Mesendoderm (in vitro differentiated cells): Measurements from ENCODE around the gene HMGCS2.
"Not testable (repeated sequence)": the region's sequence is repeated elsewhere in the genome, so short reads cannot be mapped to it uniquely, and the experiment has no call there.

Experiments used
- DNase-seq: peaks from one replicate; pipeline ENCODE4 v3.0.0; 2013
- H2AK5ac ChIP-seq: 2 replicates; pipeline ENCODE4 v1.6.1; 2013; ENCODE audit warnings: low read length, inconsistent platforms
- H2BK120ac ChIP-seq: 2 replicates; pipeline ENCODE4 v1.6.1; 2013; ENCODE audit warnings: low read depth, mild to moderate bottlenecking, low read length, moderate library complexity, mixed read lengths
- H2BK15ac ChIP-seq: replicated peaks from 2 replicates; pipeline ENCODE4 v1.6.1; 2013; ENCODE audit warnings: low read depth, mild to moderate bottlenecking, moderate library complexity
- H2BK5ac ChIP-seq: 2 replicates; pipeline ENCODE4 v1.6.1; 2013; ENCODE audit warnings: low read length, inconsistent platforms
- H3K18ac ChIP-seq: 2 replicates; pipeline ENCODE4 v1.6.1; 2013; ENCODE audit warnings: mild to moderate bottlenecking, low read length, mixed read lengths
- H3K23ac ChIP-seq: one replicate; pipeline ENCODE4 v1.6.1; 2013; ENCODE audit warnings: low read length
- H3K27ac ChIP-seq: 2 replicates; pipeline ENCODE4 v1.5.1; 2013; ENCODE audit warnings: low read depth, mild to moderate bottlenecking, inconsistent platforms, low read length, moderate library complexity
- H3K27me3 ChIP-seq: 2 replicates; pipeline ENCODE4 v1.6.1; 2013; ENCODE audit warnings: low read length, control low read depth, mild to moderate bottlenecking, inconsistent platforms; ENCODE audit not compliant: insufficient read depth, poor library complexity
- H3K36me3 ChIP-seq: 2 replicates; pipeline ENCODE4 v1.6.1; 2013; ENCODE audit warnings: low read length, inconsistent platforms; ENCODE audit not compliant: control insufficient read depth, insufficient read depth
- H3K4ac ChIP-seq: one replicate; pipeline ENCODE4 v1.6.1; 2013; ENCODE audit warnings: low read depth, mild to moderate bottlenecking, low read length, moderate library complexity
- H3K4me1 ChIP-seq: 2 replicates; pipeline ENCODE4 v1.6.1; 2013; ENCODE audit warnings: low read depth, low read length, inconsistent platforms; ENCODE audit not compliant: control insufficient read depth
- H3K4me2 ChIP-seq: 2 replicates; pipeline ENCODE4 v1.6.1; 2013; ENCODE audit warnings: low read length
- H3K4me3 ChIP-seq: 2 replicates; pipeline ENCODE4 v1.5.1; 2013; ENCODE audit warnings: mild to moderate bottlenecking, low read length
- H3K56ac ChIP-seq: one replicate; pipeline ENCODE4 v1.6.1; 2013; ENCODE audit warnings: low read length
- H3K79me1 ChIP-seq: 2 replicates; pipeline ENCODE4 v1.6.1; 2013; ENCODE audit warnings: low read length, inconsistent platforms
- H3K79me2 ChIP-seq: 2 replicates; pipeline ENCODE4 v1.6.1; 2013; ENCODE audit warnings: mild to moderate bottlenecking, low read length; ENCODE audit not compliant: control insufficient read depth, insufficient read depth
- H3K9ac ChIP-seq: 2 replicates; pipeline ENCODE4 v1.6.1; 2013; ENCODE audit warnings: low read length, inconsistent platforms
- H4K5ac ChIP-seq: one replicate; pipeline ENCODE4 v1.6.1; 2013; ENCODE audit warnings: low read length
- H4K8ac ChIP-seq: one replicate; pipeline ENCODE4 v1.6.1; 2013; ENCODE audit warnings: low read depth, mild to moderate bottlenecking, control low read depth, low read length, moderate library complexity
- WGBS: extraction: QIAGEN DNeasy Blood & Tissue Kit; methylation state at CpG from one replicate; pipeline ENCODE4 v1.1.7; 2013; ENCODE audit warnings: low lambda C conversion rate, missing lambda C conversion rate; ENCODE audit not compliant: insufficient coverage; ENCODE audit errors: extremely low coverage; 5-methylcytosine and 5-hydroxymethylcytosine counted together

HMGCS2 gene

GRCh38 chr1:119787776-119788175, 19.1 kb upstream of the HMGCS2 start:
- Histone ChIP-seq H2BK120ac (no peak overlapping the region), H3K56ac (no peak overlapping the region), H2BK5ac (no peak overlapping the region), H3K4me1 (no peaks in the 10 kb centered on the region), H4K5ac (no peak overlapping the region), H3K18ac (no peak overlapping the region), H3K79me1 (no peaks in the 10 kb centered on the region), H2BK15ac (no peak overlapping the region), H3K79me2 (no peaks in the 10 kb centered on the region), H3K27ac (no peak overlapping the region), H3K9ac (no peak overlapping the region), H3K4me3 (no peak overlapping the region), H3K4me2 (no peak overlapping the region), H3K27me3 (no peaks in the 10 kb centered on the region), H3K23ac (no peak overlapping the region), H3K4ac (no peak overlapping the region), H4K8ac (no peak overlapping the region), H3K36me3 (no peaks in the 10 kb centered on the region), H2AK5ac (no peak overlapping the region)
- DNase-seq = no peak
- no CpG with 5 or more reads among the region's 2 CpGs for WGBS

GRCh38 chr1:119786473-119787050, 17.9 kb upstream of the HMGCS2 start:
- not testable (repeated sequence) for H2BK5ac ChIP-seq, H3K4me1 ChIP-seq, H3K27me3 ChIP-seq, H4K5ac ChIP-seq, H4K8ac ChIP-seq, H2BK120ac ChIP-seq, H3K79me1 ChIP-seq, H2BK15ac ChIP-seq, H3K36me3 ChIP-seq, H3K18ac ChIP-seq, H3K27ac ChIP-seq, H3K4me3 ChIP-seq, H3K9ac ChIP-seq, H3K79me2 ChIP-seq, H3K4me2 ChIP-seq, H2AK5ac ChIP-seq, H3K56ac ChIP-seq, H3K4ac ChIP-seq, DNase-seq, H3K23ac ChIP-seq
- no CpG with 5 or more reads among the region's 4 CpGs for WGBS

GRCh38 chr1:119786046-119786445, 17.3 kb upstream of the HMGCS2 start:
- not testable (repeated sequence) for H3K9ac ChIP-seq, H2BK15ac ChIP-seq

DNA sequence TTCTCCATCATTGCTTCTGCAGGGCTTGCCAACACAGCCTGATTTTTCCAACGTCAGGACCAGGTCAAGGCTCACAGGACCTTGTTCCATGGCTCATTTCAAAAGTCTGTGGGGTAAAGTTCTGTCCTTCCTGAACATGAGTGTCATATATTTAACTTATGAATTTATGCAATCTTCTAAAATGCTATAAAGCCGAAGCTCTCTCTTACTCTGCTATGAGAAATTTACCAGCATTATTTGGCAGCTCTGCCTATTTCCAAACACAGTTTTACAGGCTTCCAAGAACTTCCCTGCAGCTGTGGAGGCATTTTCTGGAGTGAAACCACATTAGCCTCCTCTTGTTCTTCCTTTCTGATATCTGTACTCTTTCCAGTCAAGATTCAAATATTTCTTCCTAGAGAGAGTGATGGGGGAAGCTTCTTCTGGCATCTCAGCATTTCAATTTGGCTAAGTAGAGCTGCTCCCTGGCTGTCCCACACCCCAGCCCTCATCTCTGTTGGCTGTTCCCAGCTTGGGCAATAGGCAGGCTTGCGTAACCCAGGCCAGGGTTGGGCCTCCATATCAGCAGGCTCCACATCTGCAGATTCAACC, 15.6 kb upstream of the HMGCS2 start:
- no peak overlapping the region for H3K23ac ChIP-seq
- H3K36me3 ChIP-seq = no peaks in the 10 kb centered on the region
- no peak overlapping the region for H3K18ac ChIP-seq
- no peak overlapping the region for H4K8ac ChIP-seq
- H3K9ac ChIP-seq = no peak overlapping the region
- no peak overlapping the region for H3K4me3 ChIP-seq
- no peak overlapping the region for H3K4me2 ChIP-seq
- H3K27me3 ChIP-seq = no peaks in the 10 kb centered on the region
- no peaks in the 10 kb centered on the region for H3K4me1 ChIP-seq
- H2BK15ac ChIP-seq = no peak overlapping the region
- H3K79me2 ChIP-seq = no peaks in the 10 kb centered on the region
- H4K5ac ChIP-seq = no peak overlapping the region
- H3K79me1 ChIP-seq = no peaks in the 10 kb centered on the region
- H3K4ac ChIP-seq = no peak overlapping the region
- no peak overlapping the region for H3K56ac ChIP-seq
- H2BK5ac ChIP-seq = no peak overlapping the region
- WGBS = no CpG with 5 or more reads among the region's 3 CpGs
- no peak overlapping the region for H3K27ac ChIP-seq
- H2BK120ac ChIP-seq = no peak overlapping the region
- DNase-seq = no peak
- no peak overlapping the region for H2AK5ac ChIP-seq

More at GRCh38 chr1:119786046-119786445, 17.3 kb upstream of the HMGCS2 start:
- not testable (repeated sequence) for H3K56ac ChIP-seq, H2AK5ac ChIP-seq, H3K4me2 ChIP-seq, H2BK5ac ChIP-seq, H4K5ac ChIP-seq, H4K8ac ChIP-seq, H3K79me2 ChIP-seq, H3K4me3 ChIP-seq, H2BK120ac ChIP-seq, H3K27me3 ChIP-seq, DNase-seq, H3K27ac ChIP-seq, H3K18ac ChIP-seq, H3K4ac ChIP-seq, H3K79me1 ChIP-seq, H3K36me3 ChIP-seq, H3K4me1 ChIP-seq, H3K23ac ChIP-seq
- no CpG with 5 or more reads among the region's 7 CpGs for WGBS

DNA sequence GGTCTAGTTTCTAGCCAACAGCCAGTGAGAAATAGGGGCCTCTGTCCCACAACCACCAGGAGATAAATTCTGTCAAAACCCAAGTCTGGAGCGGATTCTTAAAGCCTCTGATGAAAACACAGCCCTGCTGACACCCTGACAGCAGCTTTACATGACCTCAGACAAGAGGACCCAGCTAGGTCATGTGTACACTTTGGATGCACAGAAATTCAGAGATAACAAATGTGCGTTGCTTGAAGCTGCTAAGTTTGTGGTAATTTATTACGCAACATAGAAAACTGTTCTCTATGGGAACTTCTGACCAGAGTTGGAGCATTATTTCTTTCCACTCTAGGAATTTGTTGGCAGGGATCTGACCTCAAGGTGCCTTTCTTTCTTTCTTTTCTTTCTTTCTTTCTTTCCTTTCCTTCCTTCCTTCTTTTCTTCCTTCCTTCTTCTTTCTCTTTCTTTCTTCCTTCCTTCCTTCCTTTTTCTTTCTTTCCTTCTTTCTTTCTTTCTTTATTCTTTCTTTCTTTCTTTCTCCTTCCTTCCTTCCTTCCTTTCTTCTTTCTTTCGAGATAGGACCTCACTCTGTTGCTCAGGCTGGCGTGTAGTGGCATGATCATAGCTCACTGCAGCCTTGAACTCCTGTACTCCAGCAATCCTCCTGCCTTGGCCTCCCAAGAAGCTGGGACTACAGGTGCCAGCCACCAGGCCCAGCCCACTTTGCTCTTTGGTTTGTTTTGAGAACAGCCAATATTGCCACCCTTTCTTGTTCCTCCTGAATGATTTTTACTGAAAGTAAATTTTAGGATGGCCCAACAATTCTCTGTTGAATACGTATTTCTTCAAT, 14.9 kb upstream of the HMGCS2 start:
- Histone ChIP-seq H3K27me3 (no peaks in the 10 kb centered on the region), H2AK5ac (no peak overlapping the region), H2BK15ac (no peak overlapping the region), H2BK120ac (no peak overlapping the region), H3K4ac (no peak overlapping the region), H4K8ac (no peak overlapping the region), H3K56ac (no peak overlapping the region), H3K4me1 (no peaks in the 10 kb centered on the region), H3K36me3 (no peaks in the 10 kb centered on the region), H3K4me2 (no peak overlapping the region), H3K18ac (no peak overlapping the region), H3K79me2 (no peaks in the 10 kb centered on the region), H3K4me3 (no peak overlapping the region), H2BK5ac (no peak overlapping the region), H3K79me1 (no peaks in the 10 kb centered on the region), H3K23ac (no peak overlapping the region), H3K27ac (no peak overlapping the region), H3K9ac (no peak overlapping the region), H4K5ac (no peak overlapping the region)
- no CpG with 5 or more reads among the region's 6 CpGs for whole genome bisulfite sequencing
- DNase-seq = no peak
